Measurements from ENCODE around the gene SH2D1B.

DNA sequence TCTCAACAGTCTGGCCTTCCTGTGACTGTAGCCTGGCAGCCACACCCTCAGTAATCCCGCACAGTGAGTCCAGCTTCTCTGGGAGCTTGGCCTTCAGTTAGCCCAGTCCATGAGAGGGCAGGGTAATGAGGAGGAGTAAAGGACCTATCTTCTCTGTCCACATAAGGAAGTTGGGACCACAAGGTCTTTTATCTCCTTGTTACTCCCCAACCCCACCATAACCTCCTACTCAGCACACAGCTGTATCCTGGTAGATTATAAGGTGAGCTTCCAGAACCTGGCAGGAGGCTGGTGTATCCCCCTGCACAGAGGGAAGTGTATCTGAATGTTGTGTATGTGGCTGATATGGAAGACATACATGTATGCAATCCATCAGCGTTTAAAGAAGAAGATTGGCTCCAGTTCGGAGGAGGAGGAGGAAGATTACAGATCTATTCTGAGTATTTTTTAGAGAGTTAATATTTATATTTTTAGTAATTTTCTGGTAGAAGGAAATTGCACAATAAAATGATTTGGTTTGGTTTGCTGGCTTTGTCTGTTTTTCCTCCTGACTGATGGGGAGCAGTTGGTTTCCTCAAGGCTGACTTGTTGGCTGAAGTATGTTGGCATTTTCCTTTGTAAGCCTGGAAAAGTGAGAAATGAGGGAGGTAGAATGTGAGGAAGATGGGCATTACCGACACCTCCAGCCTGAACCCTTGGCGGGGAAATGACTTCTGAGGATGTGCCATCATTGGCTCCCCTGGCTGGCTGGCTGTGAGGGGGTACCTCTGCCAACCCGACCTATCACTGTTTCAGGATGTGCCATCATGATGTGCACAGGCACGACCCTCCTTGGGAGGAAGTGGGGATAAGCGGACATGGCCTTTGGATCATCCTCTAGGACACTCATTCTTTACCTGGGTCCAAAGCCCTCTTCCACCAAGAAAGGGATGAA is 25.4 kb downstream of the SH2D1B start:
- no peak for TF ChIP-seq EP300 (IDR thresholded peaks at IDR 0.05)
- TF ChIP-seq CTCF (IDR thresholded peaks at IDR 0.05) = no peak
- TF ChIP-seq POLR2A (IDR thresholded peaks at IDR 0.05) = no peak

All from upper lobe of left lung (tissue), 4 donors.